IPS DF 4.7 (cell line): ENCODE data around the gene FN3KRP.

Experiments
- DNase-seq: peaks from one replicate; pipeline ENCODE4 v3.0.0-alpha.2; 2013; ENCODE audit warnings: low spot score; ENCODE audit errors: extremely low read depth

FN3KRP gene

GRCh38 chr17:82709024-82709675, 7.4 kb upstream of the FN3KRP start:
- no peak for DNase-seq

GRCh38 chr17:82709676-82710498, 6.6 kb upstream of the FN3KRP start:
- no peak for DNase-seq

GRCh38 chr17:82710499-82711232, 5.8 kb upstream of the FN3KRP start:
- no peak for DNase-seq

- DNase-seq = no peak
Measured at GRCh38 chr17:82713071-82713723, 3.3 kb upstream of the FN3KRP start.

- no peak for DNase-seq
Measured at GRCh38 chr17:82718986-82719685, 2.6 kb downstream of the FN3KRP start.

- DNase-seq = no peak
Measured at GRCh38 chr17:82720204-82720603, 3.7 kb downstream of the FN3KRP start.

GRCh38 chr17:82722341-82723013, 6.0 kb downstream of the FN3KRP start:
- no peak for DNase-seq

- DNase-seq = no peak
Measured at GRCh38 chr17:82723169-82723807, 6.8 kb downstream of the FN3KRP start.

- DNase-seq = no peak
Measured at GRCh38 chr17:82726427-82726826, 9.9 kb downstream of the FN3KRP start.

- no peak for DNase-seq
Measured at GRCh38 chr17:82729479-82730260, 13.2 kb downstream of the FN3KRP start.

- no peak for DNase-seq
Measured at GRCh38 chr17:82732118-82732743, 15.7 kb downstream of the FN3KRP start.

- no peak for DNase-seq
Measured at GRCh38 chr17:82734987-82735866, 18.7 kb downstream of the FN3KRP start, which contains the start of gene FN3K. Gene FN3K (plus strand): TSS chr17:82735615. CDS start chr17:82735637, 22 bp downstream.

GRCh38 chr17:82736511-82737185, 20.1 kb downstream of the FN3KRP start:
- no peak for DNase-seq

- DNase-seq = no peak
Measured at GRCh38 chr17:82737967-82738877, 21.7 kb downstream of the FN3KRP start.

- DNase-seq = no peak
Measured at GRCh38 chr17:82740906-82741759, 24.6 kb downstream of the FN3KRP start.
